Measurements from ENCODE around the gene CDC42BPA. TPM values are rescaled to one million over a fixed set of nuclear protein-coding genes. Genes with fewer than 3 reads are reported as not detected.

The CDC42BPA gene
- total and polyA plus RNA-seq, 2 of the 13 experiments (the other 11 are each of a cell fraction or from before 2014, with no cell fraction given), result 6.5 to 16.0 TPM

- no peaks in the 10 kb centered on the region for H4K20me1 ChIP-seq (ENCODE audit: insufficient read depth, low read length)
- CTCF ChIA-PET (ENCODE audit: low intra/inter-chr PET ratio, low total read pairs), result no interaction called here
- H3K79me2 ChIP-seq (ENCODE audit: insufficient read depth, low read length), result peaks cover 5% of the 10 kb centered on the region
- no peaks in the 10 kb centered on the region for H3K27me3 ChIP-seq (ENCODE audit: control insufficient read depth in 1 of 2, insufficient read depth in 2 of 2, low read length in 2 of 2)
- no CpG with 5 or more reads among the region's 1 CpG for WGBS (ENCODE audit: low lambda C conversion rate)
- ATAC-seq (no peak), DNase-seq (ENCODE audit: low spot score) (no peak), FAIRE-seq (no peak)
- no peak overlapping the region for H3K27ac ChIP-seq (ENCODE audit: extremely low read length, insufficient read depth, low read length)
- no peaks in the 10 kb centered on the region for H3K9me3 ChIP-seq (ENCODE audit: low read length)
- no peak overlapping the region for H3K4me3 ChIP-seq (replicated peaks in 1 of 3; ENCODE audit: insufficient read depth in 1 of 3, low read depth in 2 of 3, low read length in 3 of 3)
- TF ChIP-seq ZNF556 (CRISPR knock-in tag; IDR thresholded peaks at IDR 0.05; ENCODE audit: borderline replicate concordance), result no peak
- TF ChIP-seq MXD3 (CRISPR knock-in tag; IDR thresholded peaks at IDR 0.05), result no peak
- TF ChIP-seq NKX3-1 (CRISPR knock-in tag; IDR thresholded peaks at IDR 0.05), result no peak
- no peak for TF ChIP-seq ZNF784 (CRISPR knock-in tag; IDR thresholded peaks at IDR 0.05; ENCODE audit: borderline replicate concordance)
- no peak for TF ChIP-seq CBX5 (CRISPR knock-in tag; IDR thresholded peaks at IDR 0.05; ENCODE audit: borderline replicate concordance)
- TF ChIP-seq ZNF317 (CRISPR knock-in tag; IDR thresholded peaks at IDR 0.05), result no peak
- no peak for TF ChIP-seq RCOR2 (CRISPR knock-in tag; IDR thresholded peaks at IDR 0.05)
- H3K4me1 ChIP-seq (ENCODE audit: insufficient read depth, low read length), result peaks cover 3% of the 10 kb centered on the region; the same call in 1 of the 2 replicates
- H2AFZ ChIP-seq (ENCODE audit: low read length), result no peak overlapping the region
- POLR2A ChIA-PET, result no interaction called here
- no TSS peak for BruUV-seq (replicated peaks)
- H3K4me2 ChIP-seq (ENCODE audit: low read depth, low read length), result no peak overlapping the region
- no peaks in the 10 kb centered on the region; a peak in 1 of 5 replicates for H3K36me3 ChIP-seq (replicated peaks in 1 of 2; ENCODE audit: control insufficient read depth in 1 of 2, insufficient read depth in 2 of 2, low read length in 2 of 2)
- no peak overlapping the region for H3K9ac ChIP-seq (ENCODE audit: insufficient read depth, low read depth, low read length)
- in situ Hi-C loops (cut with HindIII; ENCODE audit: extremely low pct_ligation_motif_present, low pct_unique_long_range_greater_than_20kb) (no loop called here), intact Hi-C loops (cut with micrococcal nuclease; ENCODE audit: unreplicated experiment) (no loop called here)
Observed at GRCh38 chr1:227263869-227264268, 54.4 kb downstream of the CDC42BPA start.

GRCh38 chr1:227261501-227261900, 56.8 kb downstream of the CDC42BPA start:
- Histone ChIP-seq H3K27ac (ENCODE audit: extremely low read length, insufficient read depth, low read length) (no peak overlapping the region), H3K79me2 (ENCODE audit: insufficient read depth, low read length) (peaks cover 11% of the 10 kb centered on the region), H4K20me1 (ENCODE audit: insufficient read depth, low read length) (no peaks in the 10 kb centered on the region), H3K36me3 (replicated peaks in 1 of 2; ENCODE audit: control insufficient read depth in 1 of 2, insufficient read depth in 2 of 2, low read length in 2 of 2) (no peaks in the 10 kb centered on the region; a peak in 1 of 5 replicates), H3K4me3 (replicated peaks in 1 of 3; ENCODE audit: insufficient read depth in 1 of 3, low read depth in 2 of 3, low read length in 3 of 3) (no peak overlapping the region), H3K27me3 (ENCODE audit: control insufficient read depth in 1 of 2, insufficient read depth in 2 of 2, low read length in 2 of 2) (no peaks in the 10 kb centered on the region), H3K9me3 (ENCODE audit: low read length) (no peaks in the 10 kb centered on the region), H2AFZ (ENCODE audit: low read length) (no peak overlapping the region), H3K4me2 (ENCODE audit: low read depth, low read length) (no peak overlapping the region), H3K4me1 (ENCODE audit: insufficient read depth, low read length) (no peaks in the 10 kb centered on the region), H3K9ac (ENCODE audit: insufficient read depth, low read depth, low read length) (no peak overlapping the region)
- 97% methylated on average over 2 of the region's 2 CpGs for WGBS (ENCODE audit: low lambda C conversion rate)
- in situ Hi-C loops (cut with HindIII; ENCODE audit: extremely low pct_ligation_motif_present, low pct_unique_long_range_greater_than_20kb) (no loop called here), intact Hi-C loops (cut with micrococcal nuclease; ENCODE audit: unreplicated experiment) (no loop called here)
- no peak for DNase-seq (ENCODE audit: low spot score)
- TF ChIP-seq YEATS2 (CRISPR knock-in tag; IDR thresholded peaks at IDR 0.05; ENCODE audit: borderline replicate concordance) (no peak), TCF12 (IDR thresholded peaks at IDR 0.05) (no peak), TCF12 (CRISPR knock-in tag; IDR thresholded peaks at IDR 0.05) (no peak), ZNF484 (CRISPR knock-in tag; IDR thresholded peaks at IDR 0.05; ENCODE audit: borderline replicate concordance, low read depth) (no peak), SIN3B (IDR thresholded peaks at IDR 0.05; ENCODE audit: low read length) (no peak), KAT7 (CRISPR knock-in tag; IDR thresholded peaks at IDR 0.05; ENCODE audit: borderline replicate concordance) (no peak)
- no TSS peak for BruUV-seq (replicated peaks)
- FAIRE-seq, result no peak
- ChIA-PET POLR2A (no interaction called here), CTCF (ENCODE audit: low intra/inter-chr PET ratio, low total read pairs) (no interaction called here)
- ATAC-seq, result no peak
